UCSD-AML1 (cell line): ENCODE data around the gene TNFRSF1B.

ENCODE experiments used
- DNase-seq: peaks from one replicate; lab custom pipeline; 2025; ENCODE audit not compliant: unreplicated experiment; lab: John Stamatoyannopoulos, UW

Gene TNFRSF1B

GRCh38 chr1:12188657-12189327 lies 22.0 kb downstream of the TNFRSF1B start:
- no peak for DNase-seq

- DNase-seq: no peak
Observed at GRCh38 chr1:12189328-12189682, 22.5 kb downstream of the TNFRSF1B start.

- no peak for DNase-seq
Observed at GRCh38 chr1:12191242-12192032, 24.6 kb downstream of the TNFRSF1B start.

GRCh38 chr1:12194666-12195216 lies 27.9 kb downstream of the TNFRSF1B start:
- DNase-seq: no peak

- no peak for DNase-seq
Observed at GRCh38 chr1:12195416-12195815, 28.6 kb downstream of the TNFRSF1B start.

- DNase-seq: no peak
Observed at GRCh38 chr1:12196641-12197482, 30.1 kb downstream of the TNFRSF1B start.

GRCh38 chr1:12197483-12197880 lies 30.7 kb downstream of the TNFRSF1B start:
- no peak for DNase-seq

GRCh38 chr1:12200208-12200607 lies 33.4 kb downstream of the TNFRSF1B start:
- DNase-seq: no peak

- DNase-seq: no peak
Observed at GRCh38 chr1:12201352-12202189, 34.8 kb downstream of the TNFRSF1B start.

- DNase-seq: no peak
Observed at GRCh38 chr1:12202190-12202497, 35.4 kb downstream of the TNFRSF1B start.

GRCh38 chr1:12202577-12202976 lies 35.8 kb downstream of the TNFRSF1B start:
- no peak for DNase-seq

- DNase-seq: no peak
Observed at GRCh38 chr1:12203216-12204007, 36.6 kb downstream of the TNFRSF1B start.

- no peak for DNase-seq
Observed at GRCh38 chr1:12204140-12204539, 37.3 kb downstream of the TNFRSF1B start.

- DNase-seq: no peak
Observed at GRCh38 chr1:12204754-12205658, 38.2 kb downstream of the TNFRSF1B start.

GRCh38 chr1:12206238-12206637 lies 39.4 kb downstream of the TNFRSF1B start:
- no peak for DNase-seq

GRCh38 chr1:12206792-12207424 lies 40.1 kb downstream of the TNFRSF1B start:
- DNase-seq: no peak

- no peak for DNase-seq
Observed at GRCh38 chr1:12208271-12208670, 41.5 kb downstream of the TNFRSF1B start.

GRCh38 chr1:12208764-12209494 lies 42.1 kb downstream of the TNFRSF1B start:
- peak; percentile 84 for DNase-seq
